Measurements from ENCODE around the gene RPL4. TPM values are rescaled to one million over a fixed set of nuclear protein-coding genes. Genes with fewer than 3 reads are reported as not detected.
"Not testable (repeated sequence)": the region's sequence is repeated elsewhere in the genome, so short reads cannot be mapped to it uniquely, and the experiment has no call there.

RPL4 gene
- polyA plus RNA-seq (ENCODE audit: insufficient read length in 3 of 3), result 1,000 to 10,000 TPM; 3,858 to 3,922 (median 3,884) TPM

GRCh38 chr15:66504563-66505429 is at the start of gene RPL4, which contains the start of gene ZWILCH:
Gene RPL4, minus strand, starts transcription at chr15:66504855. Its CDS starts 65 bp downstream, at chr15:66504790.
Gene ZWILCH, plus strand, starts transcription at chr15:66505326. Its CDS starts 13 bp downstream, at chr15:66505339.
- DNase-seq (ENCODE audit: low read depth in 3 of 3, low spot score in 2 of 3), result peak; percentile 80 to 95 (median 82)

GRCh38 chr15:66545255-66545654 is 40.6 kb upstream of the RPL4 start:
- DNase-seq (ENCODE audit: low read depth in 3 of 3, low spot score in 2 of 3), result no peak

- no peak for DNase-seq (ENCODE audit: low read depth in 3 of 3, low spot score in 2 of 3)
Observed at GRCh38 chr15:66542896-66543295, 38.2 kb upstream of the RPL4 start.

GRCh38 chr15:66535056-66535455 is 30.4 kb upstream of the RPL4 start:
- no peak for DNase-seq (ENCODE audit: low read depth in 3 of 3, low spot score in 2 of 3)

- no peak for DNase-seq (ENCODE audit: low read depth in 3 of 3, low spot score in 2 of 3)
Observed at GRCh38 chr15:66524838-66525237, 20.2 kb upstream of the RPL4 start.

- DNase-seq (ENCODE audit: low read depth in 3 of 3, low spot score in 2 of 3), result no peak
Observed at GRCh38 chr15:66523926-66524325, 19.3 kb upstream of the RPL4 start.

GRCh38 chr15:66515901-66516322 is 11.3 kb upstream of the RPL4 start:
- DNase-seq (ENCODE audit: low read depth in 3 of 3, low spot score in 2 of 3), result no peak

- DNase-seq (ENCODE audit: low read depth in 3 of 3, low spot score in 2 of 3), result no peak
Observed at GRCh38 chr15:66514586-66514985, 9.9 kb upstream of the RPL4 start.

- DNase-seq (ENCODE audit: low read depth in 3 of 3, low spot score in 2 of 3), result no peak
Observed at GRCh38 chr15:66508293-66508883, 3.7 kb upstream of the RPL4 start.

- DNase-seq (ENCODE audit: low read depth in 3 of 3, low spot score in 2 of 3), result no peak
Observed at GRCh38 chr15:66505818-66506217, 1.2 kb upstream of the RPL4 start.

GRCh38 chr15:66505430-66505811 is 766 bp upstream of the RPL4 start:
- DNase-seq (ENCODE audit: low read depth in 3 of 3, low spot score in 2 of 3), result peak in 1 of 3 donors; percentile 36

- DNase-seq (ENCODE audit: low read depth in 3 of 3, low spot score in 2 of 3), result no peak
Observed at GRCh38 chr15:66503780-66504562, 684 bp downstream of the RPL4 start.

GRCh38 chr15:66503041-66503648 is 1.5 kb downstream of the RPL4 start:
- not testable (repeated sequence) for DNase-seq (ENCODE audit: low read depth in 3 of 3, low spot score in 2 of 3)

GRCh38 chr15:66502491-66502890 is 2.2 kb downstream of the RPL4 start:
- no peak for DNase-seq (ENCODE audit: low read depth in 3 of 3, low spot score in 2 of 3)

GRCh38 chr15:66500346-66500745 is 4.3 kb downstream of the RPL4 start:
- DNase-seq (ENCODE audit: low read depth in 3 of 3, low spot score in 2 of 3), result not testable (repeated sequence)

GRCh38 chr15:66498501-66499386 is 5.9 kb downstream of the RPL4 start:
- DNase-seq (ENCODE audit: low read depth in 3 of 3, low spot score in 2 of 3), result no peak

- DNase-seq (ENCODE audit: low read depth in 3 of 3, low spot score in 2 of 3), result peak; percentile 81 to 90 (median 82)
Observed at GRCh38 chr15:66497502-66498455, 6.9 kb downstream of the RPL4 start, which contains the start of gene SNAPC5. Gene SNAPC5, minus strand, starts transcription at chr15:66497762. Its CDS starts 31 bp downstream, at chr15:66497731.

GRCh38 chr15:66496951-66497501 is 7.6 kb downstream of the RPL4 start:
- no peak for DNase-seq (ENCODE audit: low read depth in 3 of 3, low spot score in 2 of 3)
